GM19025 (cell line): ENCODE results near the gene OR2H1.
"Not testable (repeated sequence)": the region's sequence is repeated elsewhere in the genome, so short reads cannot be mapped to it uniquely, and the experiment has no call there.

Experiments
- ATAC-seq: cut with Tn5 transposase; IDR thresholded peaks from one replicate; pipeline ENCODE4 v1.9.1; 2021; ENCODE audit warnings: mild to moderate bottlenecking, low read depth, moderate library complexity; ENCODE audit not compliant: unreplicated experiment

OR2H1 gene

DNA sequence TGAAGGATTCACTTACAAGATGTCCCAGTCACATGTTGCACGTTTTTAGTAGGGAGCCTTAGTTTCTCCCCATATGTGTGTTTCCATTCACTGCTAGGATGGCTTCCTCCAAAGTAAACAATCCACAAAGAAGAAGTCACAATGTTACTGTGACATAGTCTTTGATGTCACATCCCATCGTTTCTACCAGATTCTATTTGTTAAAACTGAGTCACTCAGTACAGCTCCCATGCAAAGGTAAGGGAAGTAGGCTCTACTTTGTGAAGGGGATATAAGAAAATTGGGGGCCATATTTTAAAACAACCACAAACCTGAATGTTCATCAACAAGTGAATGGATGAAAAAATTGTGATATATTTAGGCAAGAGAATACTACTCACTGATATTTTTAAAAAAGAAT is at the start of gene OR2H1, which contains the start of gene OR11A1:
Gene OR2H1 (plus strand): TSS at position 185 of the 400 bp plus-strand sequence. CDS start 4,615 bp downstream, outside the sequence.
Gene OR11A1 (minus strand): TSS at position 101 of the 400 bp plus-strand sequence. CDS start 29,430 bp downstream, outside the sequence.
- ATAC-seq: no peak

- ATAC-seq: no peak
Measured at GRCh38 chr6:29414588-29414987, 42.4 kb upstream of the OR2H1 start, which contains the start of gene OR12D1. Gene OR12D1, plus strand, starts transcription at chr6:29414928.

GRCh38 chr6:29419516-29419915 is 37.4 kb upstream of the OR2H1 start:
- no peak for ATAC-seq

DNA sequence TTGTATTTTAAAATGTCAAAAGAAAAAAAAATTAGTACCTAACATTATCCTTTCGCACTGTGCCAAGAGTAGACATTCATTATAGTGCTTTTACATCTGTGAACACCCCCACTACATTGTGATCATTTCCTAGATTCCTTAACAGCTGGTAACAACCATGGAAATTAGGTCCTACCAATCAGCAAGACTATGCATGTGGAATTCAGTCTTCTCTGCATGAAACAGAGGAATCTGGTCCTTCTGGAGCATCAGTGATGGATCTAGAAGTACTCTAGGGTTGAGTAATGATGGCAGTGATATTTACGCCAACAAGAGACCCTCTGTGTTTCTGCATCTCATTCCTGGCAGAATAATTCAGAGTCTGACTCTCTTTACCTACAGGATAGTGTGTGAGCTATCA is 32.8 kb upstream of the OR2H1 start:
- ATAC-seq: no peak

DNA sequence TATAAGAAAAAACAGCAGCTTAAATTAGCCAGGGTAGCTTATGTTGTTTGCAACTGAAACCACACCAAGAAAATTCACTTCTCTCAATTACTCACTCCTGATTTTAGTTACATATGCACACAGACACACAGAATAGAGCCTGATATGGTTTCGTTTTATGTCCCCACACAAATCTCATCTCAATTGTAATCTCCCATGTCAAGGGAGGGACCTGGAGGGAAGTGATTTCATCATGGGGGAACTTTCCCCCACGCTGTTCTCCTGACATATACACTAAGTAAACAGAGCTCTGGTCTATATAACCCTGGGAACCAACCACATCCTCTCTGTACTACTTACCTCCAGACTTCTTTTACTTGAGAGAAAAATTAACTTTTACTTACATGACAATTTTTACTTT is 32.4 kb upstream of the OR2H1 start:
- ATAC-seq: no peak

GRCh38 chr6:29425075-29425474 is 31.9 kb upstream of the OR2H1 start:
- no peak for ATAC-seq

- ATAC-seq: no peak
Measured at GRCh38 chr6:29426654-29427053, 30.3 kb upstream of the OR2H1 start.

DNA sequence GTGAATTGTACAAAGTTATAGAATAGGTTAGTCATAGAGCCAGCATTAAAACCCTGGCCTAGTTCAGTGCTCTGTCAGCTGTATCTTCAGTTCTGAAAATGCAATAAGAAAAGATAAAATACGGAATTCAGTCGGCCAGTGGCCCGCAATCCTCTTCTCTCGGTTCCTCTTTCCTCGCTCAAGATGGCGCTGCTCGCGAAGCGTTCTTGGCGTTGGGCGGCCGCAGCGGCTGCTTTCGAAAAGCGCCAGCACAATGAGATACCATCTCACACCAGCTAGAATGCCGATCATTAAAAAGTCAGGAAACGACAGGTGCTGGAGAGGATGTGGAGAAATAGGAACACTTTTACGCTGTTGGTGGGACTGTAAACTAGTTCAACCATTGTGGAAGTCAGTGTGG is 20.2 kb upstream of the OR2H1 start:
- ATAC-seq: not testable (repeated sequence)

DNA sequence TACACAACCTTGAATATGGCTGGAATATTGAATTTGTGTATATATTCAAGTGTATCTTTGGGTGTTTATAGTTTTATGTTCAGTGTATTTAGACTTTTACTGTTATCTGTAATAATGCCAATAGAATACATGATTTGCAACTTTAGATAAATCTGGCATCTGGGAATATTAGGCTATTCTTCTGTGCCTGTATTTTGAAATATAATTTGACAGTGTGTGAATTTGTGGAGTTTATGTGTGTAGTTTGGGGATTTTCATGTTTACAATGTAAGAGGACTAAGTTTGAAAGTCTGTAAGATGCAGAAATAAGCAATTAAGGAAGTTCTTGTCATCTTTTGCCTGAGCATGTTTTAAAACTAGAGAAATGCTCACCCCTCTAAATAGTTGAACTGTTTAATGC is 17.9 kb upstream of the OR2H1 start, which contains the start of gene OR10C1:
Gene OR10C1 (plus strand): TSS at position 301 of the 400 bp plus-strand sequence. CDS start 710 bp downstream, outside the sequence.
- ATAC-seq: no peak

DNA sequence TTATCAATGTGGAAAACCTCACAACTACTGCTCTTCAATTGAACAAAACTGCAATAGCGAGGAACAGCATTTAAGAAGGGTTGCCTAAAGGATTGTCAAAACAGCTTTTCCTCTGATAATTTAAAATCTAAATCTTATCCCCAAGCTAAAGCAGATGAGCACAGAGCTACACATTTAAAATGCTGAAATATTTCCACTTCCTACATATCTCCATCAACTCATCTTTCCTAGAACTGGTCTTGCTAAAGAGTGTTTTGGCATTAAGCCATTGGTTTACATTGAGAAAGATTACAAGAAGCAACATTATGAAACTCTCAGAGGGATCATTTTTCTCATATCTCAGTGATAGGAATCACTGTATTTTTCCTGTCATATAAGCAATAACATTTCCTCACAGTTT is 14.2 kb upstream of the OR2H1 start:
- ATAC-seq: no peak

GRCh38 chr6:29444031-29444430 is 12.9 kb upstream of the OR2H1 start:
- ATAC-seq: not testable (repeated sequence)

DNA sequence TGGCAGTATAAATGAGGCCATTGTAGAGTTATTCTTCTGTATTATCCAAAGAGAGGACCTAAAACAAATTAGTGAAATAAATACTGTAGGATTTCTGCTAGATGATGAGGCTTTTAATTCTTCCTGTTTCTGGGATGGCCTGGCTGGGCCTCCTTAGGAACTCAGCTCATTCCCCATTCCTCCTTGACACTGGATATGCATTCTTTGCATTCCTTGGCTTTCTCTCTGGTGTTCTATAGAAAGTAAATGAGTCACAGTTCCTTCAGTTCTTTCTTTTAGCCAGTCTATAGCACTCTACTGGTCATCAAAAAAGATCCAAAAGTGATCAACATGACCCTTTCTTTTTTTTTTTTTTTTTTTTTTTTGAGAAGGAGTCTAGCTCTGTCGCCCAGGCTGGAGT is 9.3 kb upstream of the OR2H1 start:
- ATAC-seq: no peak

- no peak for ATAC-seq
Measured at GRCh38 chr6:29451471-29452193, 5.3 kb upstream of the OR2H1 start.

DNA sequence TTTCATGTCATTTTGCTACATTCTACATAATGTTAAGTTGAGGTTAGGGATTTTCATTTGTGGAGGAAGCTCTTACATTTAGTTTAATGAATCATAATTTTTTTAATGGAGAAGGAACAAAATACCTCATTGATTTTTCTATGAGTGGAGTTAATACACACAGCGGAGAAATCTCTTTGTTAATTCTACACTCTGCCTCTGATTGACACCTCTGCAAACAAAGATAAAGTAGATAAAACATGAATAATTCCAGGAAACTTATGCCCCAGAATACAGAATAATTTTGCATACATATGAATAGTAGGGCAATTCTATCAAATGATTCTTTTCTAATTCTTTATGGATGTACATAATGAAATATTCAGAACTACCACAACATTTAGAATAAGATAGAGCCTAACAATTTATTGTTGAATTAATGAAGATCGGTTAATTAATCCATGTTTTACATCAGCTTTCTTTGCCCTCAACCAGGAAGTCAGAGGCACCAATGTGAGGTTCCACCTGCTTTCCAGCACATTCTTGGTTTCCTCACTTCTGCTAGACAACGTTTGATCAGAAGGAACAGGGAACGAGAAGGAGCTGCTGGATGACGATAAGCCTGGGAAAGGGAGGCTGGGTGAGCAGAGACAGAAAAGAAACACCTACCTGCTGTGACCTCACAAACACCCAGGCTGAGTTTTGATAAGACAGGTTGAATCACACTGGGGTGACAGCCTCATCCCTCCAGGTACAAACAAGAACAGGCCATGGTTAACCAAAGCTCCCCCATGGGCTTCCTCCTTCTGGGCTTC is 4.3 kb downstream of the OR2H1 start:
- ATAC-seq: no peak

DNA sequence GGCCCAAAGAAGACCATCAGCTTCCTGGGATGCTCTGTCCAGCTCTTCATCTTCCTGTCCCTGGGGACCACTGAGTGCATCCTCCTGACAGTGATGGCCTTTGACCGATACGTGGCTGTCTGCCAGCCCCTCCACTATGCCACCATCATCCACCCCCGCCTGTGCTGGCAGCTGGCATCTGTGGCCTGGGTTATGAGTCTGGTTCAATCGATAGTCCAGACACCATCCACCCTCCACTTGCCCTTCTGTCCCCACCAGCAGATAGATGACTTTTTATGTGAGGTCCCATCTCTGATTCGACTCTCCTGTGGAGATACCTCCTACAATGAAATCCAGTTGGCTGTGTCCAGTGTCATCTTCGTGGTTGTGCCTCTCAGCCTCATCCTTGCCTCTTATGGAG is 5.1 kb downstream of the OR2H1 start:
- ATAC-seq: no peak

DNA sequence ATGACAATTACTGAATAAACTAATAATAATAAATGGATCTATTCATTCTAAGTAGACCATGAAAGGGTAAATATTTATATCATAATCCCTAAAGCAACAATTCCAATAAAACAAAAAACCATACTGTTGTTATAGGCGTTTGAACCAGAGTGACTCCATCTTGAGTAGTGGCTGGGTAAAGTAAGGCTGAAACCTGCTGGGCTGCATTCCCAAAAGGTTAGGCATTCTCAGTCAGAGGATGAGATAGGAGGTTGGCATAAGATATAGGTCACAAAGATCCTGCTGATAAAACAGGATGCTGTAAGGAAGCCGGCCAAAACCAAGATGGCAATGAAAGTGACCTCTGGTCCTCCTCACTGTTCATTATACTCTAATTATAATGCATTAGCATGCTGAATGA is 8.3 kb downstream of the OR2H1 start:
- ATAC-seq: no peak

GRCh38 chr6:29465801-29466200 is 8.8 kb downstream of the OR2H1 start:
- no peak for ATAC-seq

GRCh38 chr6:29466241-29466640 is 9.3 kb downstream of the OR2H1 start:
- ATAC-seq: no peak

GRCh38 chr6:29474996-29475395 is 18.0 kb downstream of the OR2H1 start:
- no peak for ATAC-seq

GRCh38 chr6:29477923-29478450 is 21.0 kb downstream of the OR2H1 start:
- ATAC-seq: no peak

DNA sequence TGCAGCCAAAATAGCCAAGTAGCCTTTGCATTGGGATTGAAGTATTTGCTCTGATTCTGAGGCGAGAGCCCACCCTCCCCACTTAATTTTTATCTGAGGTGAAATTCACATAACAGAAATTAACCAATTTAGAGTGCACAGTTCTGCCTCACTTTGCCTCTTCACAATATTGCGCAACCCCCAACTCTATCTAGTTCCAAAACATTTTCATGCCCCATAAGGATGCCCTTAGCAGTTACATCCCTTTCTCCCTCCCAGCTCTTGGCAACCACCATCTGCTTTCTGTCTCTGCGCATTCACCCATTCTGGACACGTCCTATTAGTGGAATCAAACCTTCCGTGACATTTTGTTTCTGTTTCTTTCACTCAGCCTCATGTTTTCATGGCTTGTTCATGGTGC is 21.8 kb downstream of the OR2H1 start:
- ATAC-seq: no peak
